Hindlimb muscle (tissue), 1 donor: Measurements from ENCODE around the gene CELA3B. TPM values are rescaled to one million over a fixed set of nuclear protein-coding genes. Genes with fewer than 3 reads are reported as not detected.
"Not testable (repeated sequence)": the region's sequence is repeated elsewhere in the genome, so short reads cannot be mapped to it uniquely, and the experiment has no call there.

Source experiments
- DNase-seq: peaks from one replicate; pipeline ENCODE4 v3.0.0-alpha.2; 2013
- polyA plus RNA-seq: library from polyadenylated mRNA; unstranded; fragments of 120-200 nt; gene quantifications from one replicate; pipeline ENCODE4 v1.2.1, GENCODE V29; 2013; ENCODE audit not compliant: insufficient read length

The CELA3B gene
- polyA plus RNA-seq, 1 donor, result not detected

GRCh38 chr1:21980515-21981220, 3.8 kb downstream of the CELA3B start:
- DNase-seq, result not testable (repeated sequence)

- not testable (repeated sequence) for DNase-seq
These were observed 4.4 kb downstream of the CELA3B start for GRCh38 chr1:21981253-21981652.

- not testable (repeated sequence) for DNase-seq
These were observed 5.3 kb downstream of the CELA3B start for GRCh38 chr1:21982122-21982521.

- not testable (repeated sequence) for DNase-seq
These were observed 6.7 kb downstream of the CELA3B start for GRCh38 chr1:21983539-21983938.

- not testable (repeated sequence) for DNase-seq
These were observed 9.1 kb downstream of the CELA3B start for GRCh38 chr1:21985893-21986292.

- not testable (repeated sequence) for DNase-seq
These were observed 9.6 kb downstream of the CELA3B start for GRCh38 chr1:21986386-21986785.

GRCh38 chr1:21989672-21990393, 13.0 kb downstream of the CELA3B start:
- not testable (repeated sequence) for DNase-seq

- DNase-seq, result not testable (repeated sequence)
These were observed 15.4 kb downstream of the CELA3B start for GRCh38 chr1:21992186-21992585.

- not testable (repeated sequence) for DNase-seq
These were observed 17.9 kb downstream of the CELA3B start for GRCh38 chr1:21994716-21995115.

- not testable (repeated sequence) for DNase-seq
These were observed 19.8 kb downstream of the CELA3B start for GRCh38 chr1:21996663-21996970.

GRCh38 chr1:21997891-21998623, 21.2 kb downstream of the CELA3B start:
- DNase-seq, result not testable (repeated sequence)

- DNase-seq, result not testable (repeated sequence)
These were observed 21.9 kb downstream of the CELA3B start for GRCh38 chr1:21998624-21999294.

- DNase-seq, result not testable (repeated sequence)
These were observed 22.8 kb downstream of the CELA3B start for GRCh38 chr1:21999645-22000044.

GRCh38 chr1:22001409-22001808, 24.6 kb downstream of the CELA3B start, which contains the start of gene CELA3A:
CELA3A (plus strand) TSS chr1:22001657; CDS start chr1:22001675, 18 bp downstream.
- no peak for DNase-seq

- DNase-seq, result not testable (repeated sequence)
These were observed 25.6 kb downstream of the CELA3B start for GRCh38 chr1:22002461-22002860.

GRCh38 chr1:22002875-22003274, 26.1 kb downstream of the CELA3B start:
- not testable (repeated sequence) for DNase-seq

GRCh38 chr1:22003959-22004358, 27.1 kb downstream of the CELA3B start:
- not testable (repeated sequence) for DNase-seq

- not testable (repeated sequence) for DNase-seq
These were observed 28.7 kb downstream of the CELA3B start for GRCh38 chr1:22005261-22006149.

- not testable (repeated sequence) for DNase-seq
These were observed 29.9 kb downstream of the CELA3B start for GRCh38 chr1:22006736-22007135.

GRCh38 chr1:22007262-22007661, 30.4 kb downstream of the CELA3B start:
- DNase-seq, result not testable (repeated sequence)

- not testable (repeated sequence) for DNase-seq
These were observed 32.7 kb downstream of the CELA3B start for GRCh38 chr1:22009566-22009965.
